Measurements from ENCODE around the gene RTN1. TPM values are rescaled to one million over a fixed set of nuclear protein-coding genes. Genes with fewer than 3 reads are reported as not detected.

RTN1 gene
- total and polyA plus RNA-seq, 12 donors: 0.40 to 5.5 (median 0.91) TPM

GRCh38 chr14:59679872-59680271, 190.7 kb downstream of the RTN1 start:
- Histone ChIP-seq H3K27me3 (no peaks in the 10 kb centered on the region), H3K36me3 (no peaks in the 10 kb centered on the region), H3K9me3 (no peaks in the 10 kb centered on the region), H3K27ac (no peak overlapping the region), H3K4me3 (no peak overlapping the region), H3K4me1 (no peaks in the 10 kb centered on the region)
- DNase-seq: no peak
- TF ChIP-seq, protein P1, sequence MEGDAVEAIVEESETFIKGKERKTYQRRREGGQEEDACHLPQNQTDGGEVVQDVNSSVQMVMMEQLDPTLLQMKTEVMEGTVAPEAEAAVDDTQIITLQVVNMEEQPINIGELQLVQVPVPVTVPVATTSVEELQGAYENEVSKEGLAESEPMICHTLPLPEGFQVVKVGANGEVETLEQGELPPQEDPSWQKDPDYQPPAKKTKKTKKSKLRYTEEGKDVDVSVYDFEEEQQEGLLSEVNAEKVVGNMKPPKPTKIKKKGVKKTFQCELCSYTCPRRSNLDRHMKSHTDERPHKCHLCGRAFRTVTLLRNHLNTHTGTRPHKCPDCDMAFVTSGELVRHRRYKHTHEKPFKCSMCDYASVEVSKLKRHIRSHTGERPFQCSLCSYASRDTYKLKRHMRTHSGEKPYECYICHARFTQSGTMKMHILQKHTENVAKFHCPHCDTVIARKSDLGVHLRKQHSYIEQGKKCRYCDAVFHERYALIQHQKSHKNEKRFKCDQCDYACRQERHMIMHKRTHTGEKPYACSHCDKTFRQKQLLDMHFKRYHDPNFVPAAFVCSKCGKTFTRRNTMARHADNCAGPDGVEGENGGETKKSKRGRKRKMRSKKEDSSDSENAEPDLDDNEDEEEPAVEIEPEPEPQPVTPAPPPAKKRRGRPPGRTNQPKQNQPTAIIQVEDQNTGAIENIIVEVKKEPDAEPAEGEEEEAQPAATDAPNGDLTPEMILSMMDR (IDR thresholded peaks at IDR 0.05): no peak
- no peak for ATAC-seq
- intact Hi-C loops (cut with DNase I): no loop called here

GRCh38 chr14:59678352-59678751, 192.2 kb downstream of the RTN1 start:
- WGBS, 2 donors: 78 to 85% methylated on average over 2 of the region's 2 CpGs
- ATAC-seq: no peak

GRCh38 chr14:59677771-59678231, 192.8 kb downstream of the RTN1 start:
- ATAC-seq (no peak), DNase-seq (no peak)
- TF ChIP-seq, protein P1 (IDR thresholded peaks at IDR 0.05): no peak
- intact Hi-C loops (cut with DNase I): no loop called here
- Histone ChIP-seq H3K9me3 (peaks cover 0 to 7% (median 0%) of the 10 kb centered on the region in 11 donors), H3K4me1 (no peaks in the 10 kb centered on the region), H3K4me3 (no peak overlapping the region), H3K27ac (no peak overlapping the region), H3K36me3 (no peaks in the 10 kb centered on the region), H3K27me3 (no peaks in the 10 kb centered on the region)
- WGBS, 2 donors: 67 to 85% methylated on average over 3 of the region's 3 CpGs

More at GRCh38 chr14:59678352-59678751, 192.2 kb downstream of the RTN1 start:
- Histone ChIP-seq H3K4me1 (no peaks in the 10 kb centered on the region), H3K4me3 (no peak overlapping the region), H3K9me3 (peaks cover 0 to 6% (median 0%) of the 10 kb centered on the region in 11 donors), H3K36me3 (no peaks in the 10 kb centered on the region), H3K27me3 (no peaks in the 10 kb centered on the region), H3K27ac (no peak overlapping the region)
- TF ChIP-seq, protein P1 (IDR thresholded peaks at IDR 0.05): no peak
- DNase-seq: no peak
- intact Hi-C loops (cut with DNase I): no loop called here

DNA sequence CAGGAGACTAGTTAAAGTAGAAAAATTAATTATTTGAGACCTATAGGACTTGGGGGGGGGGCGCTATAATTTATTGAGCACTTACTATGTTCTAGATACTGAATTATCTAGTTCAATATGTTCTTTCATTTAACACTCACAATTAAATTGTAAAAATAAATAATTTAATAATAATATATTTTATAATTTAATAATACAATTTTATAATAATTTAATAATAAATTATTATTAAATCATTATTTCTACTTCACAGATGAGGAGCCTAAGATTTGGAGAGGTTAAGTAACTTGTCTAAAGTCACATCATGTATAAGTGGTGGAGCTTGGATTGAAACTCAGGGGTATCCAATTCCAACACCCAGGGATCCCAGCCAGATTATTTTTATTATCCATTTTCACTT, 195.2 kb downstream of the RTN1 start:
- TF ChIP-seq, protein P1 (IDR thresholded peaks at IDR 0.05): no peak
- WGBS, 2 donors: 85 to 89% methylated on average over 1 of the region's 1 CpG
- H3K36me3 ChIP-seq: no peaks in the 10 kb centered on the region

More for the DNA sequence above, 195.2 kb downstream of the RTN1 start:
- Histone ChIP-seq H3K9me3 (peaks cover 0 to 7% (median 0%) of the 10 kb centered on the region in 11 donors), H3K4me1 (no peaks in the 10 kb centered on the region), H3K27me3 (no peaks in the 10 kb centered on the region), H3K4me3 (no peak overlapping the region), H3K27ac (no peak overlapping the region)
- DNase-seq: no peak
- intact Hi-C loops (cut with DNase I): no loop called here
- no peak for ATAC-seq
